Measurements from ENCODE around the gene CKAP2L. TPM values are rescaled to one million over a fixed set of nuclear protein-coding genes. Genes with fewer than 3 reads are reported as not detected.

Gene CKAP2L
- total RNA-seq, 1 donor: 10.4 TPM

DNA sequence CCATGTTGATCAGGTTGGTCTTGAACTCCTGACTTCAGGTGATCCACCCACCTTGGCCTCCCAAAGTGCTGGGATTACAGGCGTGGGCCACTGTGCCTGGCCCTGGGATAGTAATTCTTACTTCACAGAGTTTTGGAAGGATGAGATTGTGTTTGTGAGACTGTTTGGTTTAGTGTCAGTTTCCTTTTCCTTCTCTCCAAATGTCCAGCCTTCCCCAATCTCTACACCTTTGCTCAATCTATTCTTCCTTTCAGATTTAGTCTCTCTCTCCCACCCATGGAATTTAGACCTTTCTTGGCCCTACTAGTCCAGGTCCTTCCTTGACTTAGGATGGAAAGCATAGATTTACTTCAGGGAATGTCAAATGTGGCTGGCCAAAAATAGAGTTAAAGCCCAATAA, 32.1 kb upstream of the CKAP2L start:
- TF ChIP-seq, protein P1, sequence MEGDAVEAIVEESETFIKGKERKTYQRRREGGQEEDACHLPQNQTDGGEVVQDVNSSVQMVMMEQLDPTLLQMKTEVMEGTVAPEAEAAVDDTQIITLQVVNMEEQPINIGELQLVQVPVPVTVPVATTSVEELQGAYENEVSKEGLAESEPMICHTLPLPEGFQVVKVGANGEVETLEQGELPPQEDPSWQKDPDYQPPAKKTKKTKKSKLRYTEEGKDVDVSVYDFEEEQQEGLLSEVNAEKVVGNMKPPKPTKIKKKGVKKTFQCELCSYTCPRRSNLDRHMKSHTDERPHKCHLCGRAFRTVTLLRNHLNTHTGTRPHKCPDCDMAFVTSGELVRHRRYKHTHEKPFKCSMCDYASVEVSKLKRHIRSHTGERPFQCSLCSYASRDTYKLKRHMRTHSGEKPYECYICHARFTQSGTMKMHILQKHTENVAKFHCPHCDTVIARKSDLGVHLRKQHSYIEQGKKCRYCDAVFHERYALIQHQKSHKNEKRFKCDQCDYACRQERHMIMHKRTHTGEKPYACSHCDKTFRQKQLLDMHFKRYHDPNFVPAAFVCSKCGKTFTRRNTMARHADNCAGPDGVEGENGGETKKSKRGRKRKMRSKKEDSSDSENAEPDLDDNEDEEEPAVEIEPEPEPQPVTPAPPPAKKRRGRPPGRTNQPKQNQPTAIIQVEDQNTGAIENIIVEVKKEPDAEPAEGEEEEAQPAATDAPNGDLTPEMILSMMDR (IDR thresholded peaks at IDR 0.05; ENCODE audit: insufficient read depth, low read depth, low read length): no peak
- H3K4me3 ChIP-seq (ENCODE audit: low read depth, low read length): no peak overlapping the region
- no peak for DNase-seq (ENCODE audit: low read depth)

DNA sequence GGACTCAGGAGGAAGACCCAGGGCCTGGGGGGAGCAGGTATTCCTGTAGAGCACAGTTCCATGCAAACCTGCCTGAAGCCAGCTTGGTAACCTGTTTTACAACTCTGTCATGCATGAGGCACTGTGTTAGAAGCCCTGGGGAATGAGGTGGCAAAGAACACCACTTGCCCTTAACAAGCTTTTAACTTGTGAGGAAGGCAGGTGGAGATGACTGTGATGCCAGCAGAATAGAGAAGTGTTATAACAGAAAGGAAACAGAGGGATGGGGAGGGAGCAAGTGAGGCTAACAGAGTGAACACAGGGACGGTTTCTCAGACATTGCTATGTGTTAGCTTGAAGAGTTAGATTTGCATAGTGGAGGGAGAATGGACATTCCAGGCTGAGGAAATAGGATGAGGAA, 31.4 kb upstream of the CKAP2L start:
- DNase-seq (ENCODE audit: low read depth): no peak
- TF ChIP-seq, protein P1 (IDR thresholded peaks at IDR 0.05; ENCODE audit: insufficient read depth, low read depth, low read length): no peak
- no peak overlapping the region for H3K4me3 ChIP-seq (ENCODE audit: low read depth, low read length)

DNA sequence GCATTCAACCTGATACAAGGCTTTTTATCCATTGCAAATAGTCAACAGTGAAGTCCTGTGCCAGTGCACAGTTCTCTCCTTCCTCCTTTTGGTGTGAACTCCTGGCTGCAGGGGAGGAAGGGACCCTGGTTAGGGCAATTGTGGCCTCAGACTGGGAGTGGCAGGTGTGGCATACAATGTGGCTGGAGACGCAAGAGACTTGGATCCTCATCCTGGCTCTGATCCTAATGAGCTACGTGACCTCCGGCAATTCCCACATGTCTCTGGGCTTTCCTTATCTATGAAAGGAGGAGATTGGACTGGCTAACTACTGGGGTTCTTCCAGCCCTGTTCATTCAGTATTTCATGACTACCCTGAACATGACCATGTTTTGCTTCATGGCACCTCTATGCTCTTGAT, 30.4 kb upstream of the CKAP2L start:
- TF ChIP-seq, protein P1 (IDR thresholded peaks at IDR 0.05; ENCODE audit: insufficient read depth, low read depth, low read length): no peak
- no peak for DNase-seq (ENCODE audit: low read depth)
- H3K4me3 ChIP-seq (ENCODE audit: low read depth, low read length): no peak overlapping the region

DNA sequence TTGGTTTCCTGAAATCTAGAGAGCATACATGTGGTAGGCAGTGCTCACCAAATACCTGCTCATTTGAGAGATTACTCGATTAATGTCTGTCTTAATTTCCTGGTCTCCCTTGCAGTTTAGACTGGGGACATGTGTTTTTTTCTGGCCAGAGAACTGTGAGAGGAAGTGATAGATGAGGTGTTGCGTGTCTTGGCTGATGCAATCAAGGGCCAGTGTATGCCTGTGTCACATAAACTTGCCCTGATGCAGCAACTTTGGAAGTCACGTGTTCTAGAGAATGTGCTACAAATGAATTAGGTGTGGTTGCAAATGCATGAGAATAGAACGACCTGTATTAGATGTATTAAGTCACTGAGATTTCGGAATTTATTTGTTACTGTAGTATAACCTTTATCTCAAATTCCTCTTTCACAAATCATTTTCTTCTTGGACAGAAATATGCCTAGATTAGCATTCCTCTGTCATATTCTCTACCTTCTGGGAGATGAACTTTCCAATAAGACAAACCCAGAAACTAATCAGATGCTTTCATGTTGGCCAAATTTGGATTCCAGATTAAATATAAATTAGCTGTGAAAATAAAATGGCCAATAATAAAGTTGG, 29.8 kb upstream of the CKAP2L start:
- TF ChIP-seq, protein P1 (IDR thresholded peaks at IDR 0.05; ENCODE audit: insufficient read depth, low read depth, low read length): no peak
- H3K4me3 ChIP-seq (ENCODE audit: low read depth, low read length): no peak overlapping the region
- peak; percentile 94 for DNase-seq (ENCODE audit: low read depth)

DNA sequence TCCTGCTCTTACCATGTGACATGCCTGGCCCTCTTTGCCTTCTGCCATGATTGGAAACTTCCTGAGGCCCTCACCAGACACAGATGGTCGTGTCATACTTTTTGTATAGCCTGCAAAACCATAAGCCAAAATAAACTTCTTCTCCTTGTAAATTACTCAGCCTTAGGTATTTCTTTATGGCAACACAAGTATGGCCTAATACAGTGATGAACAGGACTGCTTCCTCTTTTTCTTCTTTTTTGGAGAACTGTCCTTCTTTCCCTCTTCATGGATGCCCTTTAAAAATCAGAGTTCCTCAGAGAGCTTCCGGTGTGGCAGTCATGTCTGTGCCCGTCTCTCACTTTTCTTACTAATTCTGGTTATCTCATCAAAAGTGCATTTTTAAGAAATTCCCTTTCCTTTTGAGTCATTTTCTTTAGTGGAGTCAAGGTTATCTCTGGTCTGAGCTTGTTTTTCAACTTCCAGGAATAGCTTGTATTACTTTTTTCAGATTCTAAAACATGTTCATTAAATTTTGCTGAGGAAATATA, 29.1 kb upstream of the CKAP2L start:
- no peak overlapping the region for H3K4me3 ChIP-seq (ENCODE audit: low read depth, low read length)
- DNase-seq (ENCODE audit: low read depth): peak; percentile 35
- TF ChIP-seq, protein P1 (IDR thresholded peaks at IDR 0.05; ENCODE audit: insufficient read depth, low read depth, low read length): no peak

DNA sequence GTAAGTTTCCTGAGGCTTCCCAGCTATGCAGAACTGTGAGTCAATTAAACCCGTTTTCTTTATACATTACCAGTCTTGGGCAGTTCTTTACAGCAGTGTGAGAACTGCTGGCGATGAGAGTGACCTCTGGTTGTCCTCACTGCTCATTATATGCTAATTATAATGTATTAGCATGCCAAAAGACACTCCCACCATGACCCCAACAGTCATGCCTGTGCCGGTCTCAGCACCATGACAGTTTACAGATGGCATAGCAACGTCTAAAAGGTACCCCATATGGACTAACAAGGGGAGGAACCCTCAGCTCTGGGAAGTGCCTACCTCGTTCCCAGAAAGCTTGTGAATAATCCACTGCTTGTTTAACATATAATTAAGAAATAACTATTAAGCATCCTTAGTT, 28.0 kb upstream of the CKAP2L start:
- H3K4me3 ChIP-seq (ENCODE audit: low read depth, low read length): no peak overlapping the region
- no peak for DNase-seq (ENCODE audit: low read depth)
- TF ChIP-seq, protein P1 (IDR thresholded peaks at IDR 0.05; ENCODE audit: insufficient read depth, low read depth, low read length): no peak

Data from fibroblast of villous mesenchyme (primary cell).